ENCODE data around the gene CDH19. TPM values are rescaled to one million over a fixed set of nuclear protein-coding genes. Genes with fewer than 3 reads are reported as not detected.

CDH19 gene
- total RNA-seq, 2 donors from 2014 or later: not detected

GRCh38 chr18:66587430-66587829 lies 16.5 kb downstream of the CDH19 start:
- DNase-seq (ENCODE audit: low spot score in 2 of 2) (no peak), ATAC-seq (no peak)
- Mint-ChIP-seq H3K9me3 (peaks cover 0 to 5% of the 10 kb centered on the region in 2 donors), H3K27ac (no peak overlapping the region), H3K36me3 (no peaks in the 10 kb centered on the region)

GRCh38 chr18:66582211-66582610 lies 21.7 kb downstream of the CDH19 start:
- no peak for ATAC-seq
- Mint-ChIP-seq H3K36me3 (no peaks in the 10 kb centered on the region), H3K27ac (no peak overlapping the region), H3K9me3 (no peaks in the 10 kb centered on the region)
- no peak for DNase-seq (ENCODE audit: low spot score in 2 of 2)

- no peak for ATAC-seq
- Mint-ChIP-seq H3K27ac (no peak overlapping the region), H3K9me3 (no peaks in the 10 kb centered on the region), H3K36me3 (no peaks in the 10 kb centered on the region)
- no peak for DNase-seq (ENCODE audit: low spot score in 2 of 2)
Measured at GRCh38 chr18:66575263-66575662, 28.6 kb downstream of the CDH19 start.

GRCh38 chr18:66571845-66572244 lies 32.0 kb downstream of the CDH19 start:
- H3K27ac Mint-ChIP-seq: no peak overlapping the region
- peaks cover 4% of the 10 kb centered on the region in 2 donors for H3K9me3 Mint-ChIP-seq
- H3K36me3 Mint-ChIP-seq: no peaks in the 10 kb centered on the region

GRCh38 chr18:66566616-66567015 lies 37.3 kb downstream of the CDH19 start:
- ATAC-seq (no peak), DNase-seq (ENCODE audit: low spot score in 2 of 2) (no peak)
- Mint-ChIP-seq H3K27ac (no peak overlapping the region), H3K36me3 (no peaks in the 10 kb centered on the region), H3K9me3 (peaks cover 9 to 14% of the 10 kb centered on the region in 2 donors)

More at GRCh38 chr18:66571845-66572244, 32.0 kb downstream of the CDH19 start:
- no peak for ATAC-seq
- no peak for DNase-seq (ENCODE audit: low spot score in 2 of 2)

GRCh38 chr18:66564236-66564635 lies 39.7 kb downstream of the CDH19 start:
- H3K9me3 Mint-ChIP-seq: peaks cover 9 to 14% of the 10 kb centered on the region in 2 donors
- no peak for ATAC-seq
- no peaks in the 10 kb centered on the region for H3K36me3 Mint-ChIP-seq
- no peak for DNase-seq (ENCODE audit: low spot score in 2 of 2)
- H3K27ac Mint-ChIP-seq: no peak overlapping the region

GRCh38 chr18:66562279-66562678 lies 41.6 kb downstream of the CDH19 start:
- Mint-ChIP-seq H3K36me3 (no peaks in the 10 kb centered on the region), H3K27ac (no peak overlapping the region), H3K9me3 (peaks cover 9 to 14% of the 10 kb centered on the region in 2 donors)
- DNase-seq (ENCODE audit: low spot score in 2 of 2): no peak
- ATAC-seq: no peak

GRCh38 chr18:66560094-66560493 lies 43.8 kb downstream of the CDH19 start:
- ATAC-seq (no peak), DNase-seq (ENCODE audit: low spot score in 2 of 2) (no peak)
- Mint-ChIP-seq H3K9me3 (no peaks in the 10 kb centered on the region), H3K27ac (no peak overlapping the region), H3K36me3 (no peaks in the 10 kb centered on the region)

GRCh38 chr18:66558773-66559172 lies 45.1 kb downstream of the CDH19 start:
- ATAC-seq (no peak), DNase-seq (ENCODE audit: low spot score in 2 of 2) (no peak)
- H3K27ac Mint-ChIP-seq: no peak overlapping the region
- no peaks in the 10 kb centered on the region for H3K9me3 Mint-ChIP-seq
- no peaks in the 10 kb centered on the region for H3K36me3 Mint-ChIP-seq

GRCh38 chr18:66557091-66557490 lies 46.8 kb downstream of the CDH19 start:
- DNase-seq (ENCODE audit: low spot score in 2 of 2): no peak
- Mint-ChIP-seq H3K36me3 (no peaks in the 10 kb centered on the region), H3K27ac (no peak overlapping the region), H3K9me3 (no peaks in the 10 kb centered on the region)
- ATAC-seq: no peak

GRCh38 chr18:66555585-66555984 lies 48.3 kb downstream of the CDH19 start:
- no peak for DNase-seq (ENCODE audit: low spot score in 2 of 2)
- H3K9me3 Mint-ChIP-seq: no peaks in the 10 kb centered on the region
- no peaks in the 10 kb centered on the region for H3K36me3 Mint-ChIP-seq
- no peak overlapping the region for H3K27ac Mint-ChIP-seq
- no peak for ATAC-seq

GRCh38 chr18:66553824-66554223 lies 50.1 kb downstream of the CDH19 start:
- no peaks in the 10 kb centered on the region for H3K36me3 Mint-ChIP-seq
- ATAC-seq: no peak
- no peak for DNase-seq (ENCODE audit: low spot score in 2 of 2)
- no peak overlapping the region for H3K27ac Mint-ChIP-seq
- peaks cover 0 to under 1% of the 10 kb centered on the region in 2 donors for H3K9me3 Mint-ChIP-seq

- DNase-seq (ENCODE audit: low spot score in 2 of 2) (no peak), ATAC-seq (no peak)
Measured at GRCh38 chr18:66550366-66550765, 53.5 kb downstream of the CDH19 start.

GRCh38 chr18:66548747-66549146 lies 55.1 kb downstream of the CDH19 start:
- H3K36me3 Mint-ChIP-seq: no peaks in the 10 kb centered on the region
- ATAC-seq: no peak
- no peak overlapping the region for H3K27ac Mint-ChIP-seq
- no peak for DNase-seq (ENCODE audit: low spot score in 2 of 2)
- peaks cover 11 to 24% of the 10 kb centered on the region in 2 donors for H3K9me3 Mint-ChIP-seq

More at GRCh38 chr18:66550366-66550765, 53.5 kb downstream of the CDH19 start:
- H3K36me3 Mint-ChIP-seq: no peaks in the 10 kb centered on the region
- H3K27ac Mint-ChIP-seq: no peak overlapping the region
- H3K9me3 Mint-ChIP-seq: peaks cover 11 to 21% of the 10 kb centered on the region in 2 donors

- ATAC-seq (no peak), DNase-seq (ENCODE audit: low spot score in 2 of 2) (no peak)
- H3K36me3 Mint-ChIP-seq: no peaks in the 10 kb centered on the region
- no peak overlapping the region for H3K27ac Mint-ChIP-seq
- H3K9me3 Mint-ChIP-seq: peaks cover 0 to 3% of the 10 kb centered on the region in 2 donors
Measured at GRCh38 chr18:66534110-66534509, 69.8 kb downstream of the CDH19 start.

- H3K27ac Mint-ChIP-seq: no peak overlapping the region
- peaks cover 0 to 1% of the 10 kb centered on the region in 2 donors for H3K9me3 Mint-ChIP-seq
- DNase-seq (ENCODE audit: low spot score in 2 of 2) (no peak), ATAC-seq (no peak)
- no peaks in the 10 kb centered on the region for H3K36me3 Mint-ChIP-seq
Measured at GRCh38 chr18:66533693-66534092, 70.2 kb downstream of the CDH19 start.

GRCh38 chr18:66523219-66523991 lies 80.5 kb downstream of the CDH19 start:
- H3K36me3 Mint-ChIP-seq: no peaks in the 10 kb centered on the region
- H3K27ac Mint-ChIP-seq: no peak overlapping the region
- DNase-seq (ENCODE audit: low spot score in 2 of 2) (no peak), ATAC-seq (no peak)
- peaks cover 0 to 6% of the 10 kb centered on the region in 2 donors for H3K9me3 Mint-ChIP-seq

GRCh38 chr18:66513996-66514395 lies 89.9 kb downstream of the CDH19 start:
- ATAC-seq: no peak
- no peak for DNase-seq (ENCODE audit: low spot score in 2 of 2)
- no peaks in the 10 kb centered on the region for H3K36me3 Mint-ChIP-seq
- H3K9me3 Mint-ChIP-seq: peaks cover under 1 to 8% of the 10 kb centered on the region in 2 donors
- H3K27ac Mint-ChIP-seq: no peak overlapping the region

Data from activated naive CD4-positive, alpha-beta T cell treated with anti-CD3 and anti-CD28 coated beads, Interleukin-2, amount 50 U/mL, for 72 hours (primary cell).